Peyer's patch (tissue), 4 donors: ENCODE data around the gene GTPBP3. TPM values are rescaled to one million over a fixed set of nuclear protein-coding genes. Genes with fewer than 3 reads are reported as not detected.

Experiments used
- DNase-seq, 3 donors: peaks; one replicate each; pipeline ENCODE4 v3.0.0-alpha.2; 2017 to 2019
- H3K27ac ChIP-seq, 4 donors: fragments of 200-600 bp; sonication (generic); one replicate each; pipeline ENCODE4 v1.5.1; 2016 to 2019
- H3K27me3 ChIP-seq, 2 donors: fragments of 200-600 bp; sonication (generic); one replicate each; pipeline ENCODE4 v1.5.1; 2019
- H3K36me3 ChIP-seq, 3 donors: fragments of 200-600 bp; sonication (generic); one replicate each; pipeline ENCODE4 v1.5.1; 2016 to 2019
- H3K4me1 ChIP-seq, 4 donors: fragments of 200-600 bp; sonication (generic); one replicate each; pipeline ENCODE4 v1.5.1; 2016 to 2019
- H3K4me3 ChIP-seq, 4 donors: fragments of 200-600 bp; sonication (generic); 1 replicate in 3 of 4; 2 replicates in 1 of 4; pipeline ENCODE4 v1.5.1; 2016 to 2019; ENCODE audit warnings: mild to moderate bottlenecking in 1 of 4
- H3K9me3 ChIP-seq, 4 donors: fragments of 200-600 bp; sonication (generic); one replicate each; pipeline ENCODE4 v1.5.1; 2016 to 2019; ENCODE audit warnings: mild to moderate bottlenecking in 1 of 4
- CTCF ChIP-seq, 6 experiments: fragments of 450-650 bp in 4 of 6; fragments of 200-600 bp in 2 of 6; sonication (generic) in 1 of 6; IDR thresholded peaks; one replicate each; pipeline ENCODE4 v1.5.1; 2017 to 2019; ENCODE audit warnings: antibody characterized with exemption in 6 of 6, mild to moderate bottlenecking in 3 of 6, moderate library complexity in 1 of 6
- POLR2A ChIP-seq, 2 donors: fragments of 450-650 bp; IDR thresholded peaks; one replicate each; pipeline ENCODE4 v1.5.1; 2017; ENCODE audit warnings: antibody characterized with exemption in 2 of 2, mild to moderate bottlenecking in 2 of 2, moderate library complexity in 2 of 2
- total RNA-seq, 4 donors: library from RNA; depleted of rRNA; stranded (reverse); fragments of >200 nt; gene quantifications; one replicate each; pipeline ENCODE4 v1.1.0, GENCODE V29; 2016

Gene GTPBP3
- total RNA-seq, 4 donors from 2014 or later, result 40.5 to 74.4 (median 57.7) TPM

DNA sequence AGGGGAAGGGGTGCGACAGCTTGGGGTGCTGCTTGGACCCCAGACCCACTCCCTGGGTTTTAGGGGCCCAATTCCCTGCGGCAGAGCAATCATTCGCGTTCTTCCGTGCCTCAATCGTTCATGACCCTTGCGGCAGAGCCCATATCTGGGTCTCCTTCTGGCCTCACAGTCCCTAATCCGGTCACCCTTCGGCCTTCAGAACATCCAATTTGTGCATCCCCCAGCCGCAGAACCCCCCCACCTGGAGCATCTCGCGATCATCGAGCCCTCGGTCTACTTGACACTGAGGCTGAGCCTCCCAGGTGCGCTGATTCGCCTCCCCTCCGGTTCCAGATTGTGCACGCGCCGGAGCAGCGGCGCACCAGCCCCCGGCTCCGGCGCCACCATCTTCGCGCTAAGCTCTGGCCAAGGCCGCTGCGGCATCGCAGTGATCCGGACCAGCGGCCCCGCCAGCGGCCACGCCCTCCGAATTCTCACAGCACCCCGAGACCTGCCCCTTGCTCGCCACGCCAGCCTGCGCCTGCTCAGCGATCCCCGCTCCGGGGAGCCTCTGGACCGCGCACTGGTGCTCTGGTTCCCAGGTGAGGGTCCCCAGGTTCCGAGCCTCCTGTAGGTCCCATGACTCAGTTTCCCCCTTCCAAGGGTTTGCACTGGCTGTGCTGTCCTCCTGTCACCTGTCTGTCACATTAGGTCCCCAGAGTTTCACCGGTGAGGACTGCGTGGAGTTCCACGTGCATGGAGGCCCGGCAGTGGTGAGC is 501 bp downstream of the GTPBP3 start:
- Histone ChIP-seq H3K36me3 (no peaks in the 10 kb centered on the region), H3K27ac (peak overlapping the region; percentile 80 to 96 (median 86)), H3K4me3 (peak overlapping the region; percentile 55 to 78 (median 68)), H3K4me1 (peaks cover 5 to 31% (median 14%) of the 10 kb centered on the region in 4 donors), H3K9me3 (no peaks in the 10 kb centered on the region), H3K27me3 (no peaks in the 10 kb centered on the region)
- no peak for DNase-seq
- TF ChIP-seq CTCF (IDR thresholded peaks at IDR 0.05) (no peak), POLR2A (IDR thresholded peaks at IDR 0.05) (no peak)

GRCh38 chr19:17338433-17339078 is 1.2 kb downstream of the GTPBP3 start:
- no peaks in the 10 kb centered on the region for H3K36me3 ChIP-seq
- H3K27me3 ChIP-seq, result no peaks in the 10 kb centered on the region
- no peak for DNase-seq
- TF ChIP-seq CTCF (IDR thresholded peaks at IDR 0.05) (no peak), POLR2A (IDR thresholded peaks at IDR 0.05) (no peak)
- H3K9me3 ChIP-seq, result no peaks in the 10 kb centered on the region
- peaks cover 5 to 28% (median 13%) of the 10 kb centered on the region in 4 donors for H3K4me1 ChIP-seq
- no peak overlapping the region for H3K27ac ChIP-seq
- peak overlapping the region in 2 of 4 donors; percentile 55 to 69 for H3K4me3 ChIP-seq

- DNase-seq, result no peak
- Histone ChIP-seq H3K9me3 (no peaks in the 10 kb centered on the region), H3K4me1 (peaks cover 4 to 21% (median 8%) of the 10 kb centered on the region in 4 donors), H3K36me3 (no peaks in the 10 kb centered on the region), H3K27me3 (no peaks in the 10 kb centered on the region), H3K27ac (no peak overlapping the region), H3K4me3 (no peak overlapping the region)
- no peak for TF ChIP-seq CTCF (IDR thresholded peaks at IDR 0.05)
Observed at GRCh38 chr19:17339088-17339741, 1.9 kb downstream of the GTPBP3 start.

- H3K4me1 ChIP-seq, result peaks cover under 1 to 15% (median 6%) of the 10 kb centered on the region in 4 donors
- H3K4me3 ChIP-seq, result peak overlapping the region in 1 of 4 donors; percentile 38
- DNase-seq, result peak in 2 of 3 donors; percentile 87 to 90
- no peak for TF ChIP-seq POLR2A (IDR thresholded peaks at IDR 0.05)
- peak in 3 of 6 experiments; percentile 42 to 48 (median 44) for TF ChIP-seq CTCF (IDR thresholded peaks at IDR 0.05)
- peak overlapping the region in 1 of 4 donors; percentile 59 for H3K27ac ChIP-seq
- no peaks in the 10 kb centered on the region for H3K9me3 ChIP-seq
- no peaks in the 10 kb centered on the region for H3K27me3 ChIP-seq
- no peaks in the 10 kb centered on the region for H3K36me3 ChIP-seq
Observed at GRCh38 chr19:17340302-17340870, 3.0 kb downstream of the GTPBP3 start.

GRCh38 chr19:17340871-17341357 is 3.6 kb downstream of the GTPBP3 start:
- no peaks in the 10 kb centered on the region for H3K9me3 ChIP-seq
- H3K36me3 ChIP-seq, result no peaks in the 10 kb centered on the region
- peaks cover 0 to 10% (median 6%) of the 10 kb centered on the region in 4 donors for H3K4me1 ChIP-seq
- H3K4me3 ChIP-seq, result peak overlapping the region in 1 of 4 donors; percentile 38
- no peak for DNase-seq
- TF ChIP-seq CTCF (IDR thresholded peaks at IDR 0.05) (no peak), POLR2A (IDR thresholded peaks at IDR 0.05) (no peak)
- H3K27me3 ChIP-seq, result no peaks in the 10 kb centered on the region
- peak overlapping the region in 1 of 4 donors; percentile 59 for H3K27ac ChIP-seq
